ENCODE measurements around the gene CSF2RB. TPM values are rescaled to one million over a fixed set of nuclear protein-coding genes. Genes with fewer than 3 reads are reported as not detected.

Gene CSF2RB
- total and polyA plus RNA-seq, 9 donors = 0.53 to 2.3 (median 1.8) TPM

- H3K27me3 ChIP-seq = no peaks in the 10 kb centered on the region
- no peak for TF ChIP-seq CTCF (IDR thresholded peaks at IDR 0.05)
- TF ChIP-seq POLR2A (IDR thresholded peaks at IDR 0.05) = no peak
- no peak for TF ChIP-seq EP300 (IDR thresholded peaks at IDR 0.05)
- no peak for DNase-seq
- intact Hi-C loops (cut with DNase I) = no loop called here
- 81 to 88% (median 83%) methylated on average over 13 of the region's 13 CpGs for WGBS, 3 donors
- H3K36me3 ChIP-seq = no peaks in the 10 kb centered on the region
- no peaks in the 10 kb centered on the region for H3K4me1 ChIP-seq (ENCODE audit: insufficient read depth)
- H3K4me3 ChIP-seq = no peak overlapping the region
- no peak overlapping the region for H3K27ac ChIP-seq
- H3K9me3 ChIP-seq = no peaks in the 10 kb centered on the region
Observed at GRCh38 chr22:36901411-36902142, 11.9 kb upstream of the CSF2RB start.

DNA sequence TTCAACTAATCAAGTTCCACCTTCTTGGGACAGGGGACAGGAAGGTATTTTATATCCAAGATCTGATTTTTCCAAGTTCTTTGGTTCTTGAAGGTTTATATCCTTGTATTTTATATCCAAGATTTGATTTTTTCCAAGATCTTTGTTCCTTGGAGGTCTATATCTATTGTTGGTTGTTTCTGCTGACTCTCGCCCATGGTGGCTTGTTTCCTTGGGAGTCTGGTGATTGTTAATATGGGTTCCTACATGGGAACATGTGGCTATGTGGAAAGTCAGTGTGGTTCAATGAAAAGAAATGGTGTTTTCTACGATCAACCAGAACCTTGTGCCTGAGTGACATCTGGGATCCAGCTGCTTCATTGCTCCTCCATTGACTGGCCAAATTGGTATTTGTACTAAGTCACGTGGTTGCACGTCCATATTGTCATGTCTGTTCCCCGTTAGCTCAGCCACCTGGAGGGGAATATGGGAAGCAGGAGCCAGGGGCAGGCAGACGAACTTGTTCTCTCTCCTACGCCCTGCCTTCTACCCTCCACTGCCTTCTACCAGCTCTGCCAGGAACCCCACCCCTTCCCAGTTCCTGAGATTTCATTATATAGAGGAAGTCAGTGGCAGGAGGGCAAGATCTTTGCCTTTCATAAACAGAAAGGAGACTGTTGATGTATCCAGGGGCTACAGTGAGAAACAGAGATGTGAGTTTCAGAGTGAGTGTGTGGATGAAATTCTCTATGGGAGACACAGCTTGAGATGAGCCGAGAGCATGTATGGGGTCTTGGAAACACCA, 11.1 kb upstream of the CSF2RB start:
- H3K27ac ChIP-seq = no peak overlapping the region
- 79 to 87% (median 79%) methylated on average over 8 of the region's 8 CpGs for WGBS, 3 donors
- no peaks in the 10 kb centered on the region for H3K4me1 ChIP-seq (ENCODE audit: insufficient read depth)
- no peaks in the 10 kb centered on the region for H3K9me3 ChIP-seq
- no peak for DNase-seq
- TF ChIP-seq CTCF (IDR thresholded peaks at IDR 0.05) = no peak
- no peak for TF ChIP-seq POLR2A (IDR thresholded peaks at IDR 0.05)
- TF ChIP-seq EP300 (IDR thresholded peaks at IDR 0.05) = no peak
- intact Hi-C loops (cut with DNase I) = no loop called here
- no peaks in the 10 kb centered on the region for H3K27me3 ChIP-seq
- no peaks in the 10 kb centered on the region for H3K36me3 ChIP-seq
- no peak overlapping the region for H3K4me3 ChIP-seq

DNA sequence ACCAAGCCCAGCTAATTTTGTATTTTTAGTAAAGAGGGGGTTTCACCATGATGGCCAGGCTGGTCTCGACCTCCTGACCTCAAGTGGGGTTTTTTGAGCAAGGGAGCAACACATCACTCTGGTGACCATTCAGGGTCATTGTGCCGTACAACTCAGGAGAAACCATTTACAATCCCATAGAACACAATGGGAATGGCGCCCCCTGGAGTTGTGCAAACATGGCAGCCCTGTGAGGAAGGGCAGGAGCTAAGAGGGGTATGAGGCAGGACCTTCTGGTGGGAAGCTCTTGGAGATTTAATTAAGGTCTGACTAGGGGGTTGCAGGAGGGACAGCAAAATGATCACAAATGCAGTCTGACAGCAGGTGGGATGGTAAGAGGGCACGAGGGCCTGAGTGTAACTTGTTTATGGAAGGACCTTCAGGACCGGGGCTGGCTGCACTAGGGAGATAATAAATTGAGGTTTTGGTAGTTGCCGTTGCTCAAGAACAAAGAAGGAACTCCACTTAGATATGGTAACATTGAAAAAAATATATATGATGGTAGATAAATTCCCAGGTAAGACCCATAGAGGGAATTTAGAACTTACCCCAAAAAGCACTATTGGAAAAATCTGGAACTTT, 9.1 kb upstream of the CSF2RB start:
- Histone ChIP-seq H3K36me3 (no peaks in the 10 kb centered on the region), H3K27ac (no peak overlapping the region), H3K9me3 (no peaks in the 10 kb centered on the region), H3K27me3 (no peaks in the 10 kb centered on the region), H3K4me3 (no peak overlapping the region), H3K4me1 (ENCODE audit: insufficient read depth) (no peaks in the 10 kb centered on the region)
- no peak for TF ChIP-seq CTCF (IDR thresholded peaks at IDR 0.05)
- no peak for TF ChIP-seq EP300 (IDR thresholded peaks at IDR 0.05)
- TF ChIP-seq POLR2A (IDR thresholded peaks at IDR 0.05) = no peak
- intact Hi-C loops (cut with DNase I) = no loop called here
- DNase-seq = no peak
- 78 to 87% (median 78%) methylated on average over 6 of the region's 6 CpGs for WGBS, 3 donors

DNA sequence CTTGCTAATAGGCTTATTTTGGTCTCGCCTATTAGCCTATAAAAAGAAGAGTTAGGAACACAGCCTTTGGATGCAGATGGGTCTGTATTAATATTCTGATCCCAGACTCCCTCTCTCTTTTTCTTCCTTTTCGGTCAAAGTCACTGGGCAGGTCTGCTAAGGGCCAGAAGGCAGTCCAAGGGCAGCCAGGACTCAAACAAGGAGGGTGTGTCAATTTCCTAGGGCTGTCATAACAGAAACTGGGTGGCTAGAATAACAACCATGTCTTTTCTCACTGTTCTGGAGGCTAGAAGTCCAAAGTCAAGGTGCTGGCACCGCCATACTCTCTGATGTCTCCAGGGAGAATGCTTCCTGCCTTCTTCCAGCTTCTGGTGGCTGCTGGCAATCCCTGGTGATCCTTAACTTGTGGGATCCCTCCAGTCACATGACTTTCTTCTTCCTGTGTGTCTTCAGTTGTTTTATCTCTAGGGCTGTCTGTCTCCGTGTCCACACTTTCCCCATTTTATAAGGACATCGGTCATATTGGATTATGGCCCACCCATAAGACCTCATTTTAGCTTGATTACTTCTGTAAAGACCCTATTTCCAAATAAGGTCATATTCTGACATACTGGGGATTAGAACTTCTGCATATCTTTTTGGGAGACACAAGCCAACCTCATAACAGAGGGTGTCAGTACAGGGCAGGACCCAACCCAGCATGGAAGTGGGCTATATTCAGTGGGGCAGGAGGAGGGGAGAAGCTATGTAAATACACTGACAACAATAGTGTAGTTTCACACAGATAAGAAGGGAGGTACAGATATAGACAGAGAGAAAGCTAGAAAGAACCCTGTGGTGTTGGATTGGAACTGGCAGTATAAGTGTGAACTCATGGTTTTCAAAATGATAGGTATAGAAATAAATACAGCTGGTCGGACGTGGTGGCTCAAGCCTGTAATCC, 5.9 kb upstream of the CSF2RB start:
- Histone ChIP-seq H3K36me3 (no peaks in the 10 kb centered on the region), H3K9me3 (no peaks in the 10 kb centered on the region), H3K4me3 (no peak overlapping the region), H3K4me1 (ENCODE audit: insufficient read depth) (no peaks in the 10 kb centered on the region), H3K27ac (no peak overlapping the region), H3K27me3 (no peaks in the 10 kb centered on the region)
- no peak for TF ChIP-seq POLR2A (IDR thresholded peaks at IDR 0.05)
- no peak for TF ChIP-seq CTCF (IDR thresholded peaks at IDR 0.05)
- no peak for TF ChIP-seq EP300 (IDR thresholded peaks at IDR 0.05)
- WGBS, 3 donors = 80 to 88% (median 81%) methylated on average over 7 of the region's 7 CpGs
- intact Hi-C loops (cut with DNase I) = no loop called here
- no peak for DNase-seq
